G401.6 (cell line): Measurements from ENCODE around the gene TNFRSF1A.

Experiments used
- FAIRE-seq: peaks from 2 replicates; lab custom pipeline; 2012; peaks lifted over from hg19 to GRCh38; lab: Jason Lieb, UNC

The TNFRSF1A gene

DNA sequence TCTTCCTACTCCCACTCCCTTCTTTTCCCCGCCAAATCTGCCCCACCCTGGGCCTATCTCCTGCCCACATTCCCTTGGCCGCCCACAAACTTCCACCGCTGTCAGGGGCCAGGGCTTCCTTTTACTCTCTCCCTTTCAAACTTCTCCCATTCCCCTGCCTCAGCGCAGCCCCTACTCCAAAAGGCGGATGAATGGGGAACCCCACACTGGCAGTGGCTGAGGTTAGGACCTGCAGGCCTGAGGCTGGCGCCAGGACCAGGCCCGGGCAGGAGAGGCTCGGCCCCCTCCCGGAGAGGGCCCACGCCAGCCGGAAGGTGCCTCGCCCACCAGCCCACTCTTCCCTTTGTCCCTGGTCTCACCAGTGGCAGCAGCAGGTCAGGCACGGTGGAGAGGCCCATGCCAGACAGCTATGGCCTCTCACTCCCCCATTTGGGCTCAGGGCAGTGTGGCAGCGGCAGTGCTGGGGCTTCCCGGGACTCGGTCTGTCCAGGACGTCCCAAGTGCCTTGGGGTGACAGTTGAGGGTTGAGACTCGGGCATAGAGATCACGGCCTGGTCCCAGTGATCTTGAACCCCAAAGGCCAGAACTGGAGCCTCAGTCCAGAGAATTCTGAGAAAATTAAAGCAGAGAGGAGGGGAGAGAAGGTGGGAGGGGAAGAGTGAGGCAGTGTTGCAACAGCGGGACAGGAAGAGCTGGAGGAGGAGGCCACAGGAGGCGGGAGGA, at the start of gene TNFRSF1A:
Gene TNFRSF1A (minus strand): TSS at position 660 of the 723 bp plus-strand sequence. CDS start 262 bp downstream, at position 398.
- FAIRE-seq: peak; percentile 82

GRCh38 chr12:6391013-6391412, 49.1 kb upstream of the TNFRSF1A start:
- no peak for FAIRE-seq

DNA sequence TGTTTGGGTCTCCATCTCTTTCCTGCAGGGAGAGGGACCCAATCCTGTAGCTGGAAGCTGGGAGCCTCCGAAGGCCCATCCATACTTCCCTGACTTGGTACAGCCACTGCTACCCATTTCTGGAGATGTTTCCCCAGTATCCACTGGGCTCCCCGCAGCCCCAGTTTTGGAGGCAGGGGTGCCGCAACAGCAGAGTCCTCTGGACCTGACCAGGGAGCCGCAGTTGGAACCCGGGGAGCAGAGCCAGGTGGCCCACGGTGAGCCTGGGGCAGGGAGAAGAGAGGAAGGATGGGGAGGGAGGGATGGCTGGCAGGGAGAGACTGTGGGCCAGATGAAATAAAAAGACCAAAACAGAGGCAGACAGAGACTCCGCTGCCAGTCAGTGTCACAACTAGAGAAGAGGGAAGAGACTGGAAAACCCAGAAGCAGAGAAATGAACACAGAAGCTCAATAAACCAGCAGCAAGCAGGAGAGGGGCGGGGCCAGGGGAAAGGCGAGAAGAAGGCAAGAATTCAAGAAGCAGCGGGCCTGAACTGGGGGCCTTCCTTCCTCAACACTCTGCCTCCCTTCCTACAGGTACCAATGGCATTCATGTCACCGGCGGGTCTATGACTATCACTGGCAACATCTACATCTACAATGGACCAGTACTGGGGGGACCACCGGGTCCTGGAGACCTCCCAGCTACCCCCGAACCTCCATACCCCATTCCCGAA, 48.4 kb upstream of the TNFRSF1A start:
- no peak for FAIRE-seq

DNA sequence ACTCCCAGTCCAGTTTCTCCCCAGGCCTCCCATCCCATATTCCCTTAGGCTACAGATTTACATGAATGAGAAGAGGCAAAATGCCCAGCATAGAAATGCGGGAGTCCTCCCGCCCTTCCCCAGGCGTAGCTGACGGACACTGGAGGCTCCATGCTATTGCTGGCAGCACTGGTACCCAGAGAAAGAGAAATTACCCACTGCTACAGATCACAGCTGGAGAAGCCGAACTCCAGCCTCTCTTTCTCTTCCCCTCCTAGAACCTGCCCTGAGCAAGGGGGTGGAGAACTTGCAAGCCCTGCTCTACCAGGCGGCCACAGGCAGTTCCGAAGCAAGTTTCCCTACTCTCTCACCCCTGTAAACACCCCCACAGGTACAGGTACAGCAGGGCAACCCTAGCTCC, 45.7 kb upstream of the TNFRSF1A start:
- no peak for FAIRE-seq

DNA sequence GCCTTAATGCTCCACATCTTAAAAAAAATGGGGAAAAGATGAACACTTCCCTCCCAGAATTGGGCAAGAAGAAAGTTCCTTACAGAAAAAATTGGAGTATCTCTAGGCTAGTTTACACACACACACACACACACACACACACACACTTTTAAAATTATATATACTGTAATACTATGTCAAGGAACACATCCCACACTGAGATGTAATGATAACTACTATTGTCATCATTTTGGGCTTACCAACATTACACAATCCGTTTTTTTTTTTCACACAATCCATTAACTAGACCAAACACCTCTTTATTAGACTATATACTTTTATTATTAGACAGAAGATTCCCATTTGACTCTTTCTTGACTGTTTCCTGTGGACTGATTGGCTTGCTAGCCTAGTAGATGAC, 44.6 kb upstream of the TNFRSF1A start:
- FAIRE-seq: no peak

- FAIRE-seq: no peak
Measured at GRCh38 chr12:6386038-6386437, 44.2 kb upstream of the TNFRSF1A start.

GRCh38 chr12:6384499-6385436, 42.9 kb upstream of the TNFRSF1A start:
- FAIRE-seq: no peak

GRCh38 chr12:6383572-6384498, 42.0 kb upstream of the TNFRSF1A start, which contains the start of gene LTBR:
LTBR (plus strand) TSS chr12:6384162; CDS start chr12:6384359, 197 bp downstream.
- no peak for FAIRE-seq

DNA sequence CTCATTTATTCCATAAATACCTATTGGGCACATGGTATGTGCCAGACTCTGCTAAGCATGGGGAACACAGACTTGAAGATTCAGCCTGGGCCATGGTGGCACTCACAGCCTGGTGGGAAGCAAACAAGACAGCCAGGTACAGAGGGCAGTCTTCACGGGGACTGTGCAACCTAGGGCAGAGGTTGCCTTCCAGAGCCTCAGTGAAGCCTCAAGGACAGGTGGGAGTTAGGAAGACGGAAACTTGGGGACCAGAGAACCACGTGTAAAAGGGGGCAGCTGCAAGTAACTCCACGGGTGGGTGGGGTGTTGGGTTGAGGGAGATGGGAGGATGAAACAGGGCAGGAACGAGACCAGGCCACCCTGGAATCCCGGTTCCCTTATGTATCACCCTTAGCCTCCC, 41.1 kb upstream of the TNFRSF1A start:
- no peak for FAIRE-seq

- FAIRE-seq: no peak
Measured at GRCh38 chr12:6382371-6382770, 40.5 kb upstream of the TNFRSF1A start.

DNA sequence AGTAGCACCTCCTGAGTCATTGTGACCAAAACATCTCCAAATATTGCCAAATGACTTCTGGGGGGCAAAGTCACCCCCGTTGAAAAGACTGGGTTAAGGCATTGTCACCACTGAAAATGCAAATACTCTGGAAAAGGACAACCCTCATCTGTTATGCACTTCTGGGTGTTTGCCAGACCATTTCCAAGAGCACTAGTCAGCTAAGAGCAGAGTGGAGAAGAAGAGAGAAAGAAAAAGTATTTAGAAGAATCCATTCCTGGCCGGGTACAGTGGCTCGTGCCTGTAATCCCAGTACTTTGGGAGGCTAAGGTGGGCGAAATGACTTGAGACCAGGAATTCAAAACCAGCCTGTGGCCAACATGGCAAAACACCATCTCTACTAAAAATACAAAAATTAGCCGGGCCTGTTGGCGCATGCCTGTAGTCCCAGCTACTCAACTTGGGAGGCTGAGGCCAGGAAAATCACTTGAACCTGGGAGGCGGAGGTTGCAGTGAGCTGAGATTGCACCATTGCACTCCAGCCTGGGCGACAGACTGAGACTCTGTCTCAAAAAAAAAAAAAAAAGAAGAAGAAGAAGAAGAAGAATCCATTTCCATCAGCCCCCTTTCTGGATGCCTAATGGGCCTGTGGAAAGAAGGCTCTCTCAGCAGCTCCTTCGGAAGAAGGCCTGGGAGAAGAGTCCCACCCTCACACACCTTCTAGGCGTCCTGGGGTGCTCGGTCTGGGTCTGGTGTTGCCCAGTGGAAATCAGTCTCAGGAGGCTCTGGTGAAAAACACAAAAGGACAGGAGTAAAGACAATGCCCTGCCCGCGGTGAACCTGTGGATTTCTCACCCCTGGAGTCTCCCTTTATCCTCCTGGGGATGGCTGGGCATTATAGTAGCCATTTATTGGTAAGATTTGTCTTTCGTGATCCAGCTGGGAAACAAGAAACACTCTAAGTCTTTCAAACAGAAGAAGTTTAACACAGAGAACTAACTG, 38.6 kb upstream of the TNFRSF1A start:
- FAIRE-seq: no peak

DNA sequence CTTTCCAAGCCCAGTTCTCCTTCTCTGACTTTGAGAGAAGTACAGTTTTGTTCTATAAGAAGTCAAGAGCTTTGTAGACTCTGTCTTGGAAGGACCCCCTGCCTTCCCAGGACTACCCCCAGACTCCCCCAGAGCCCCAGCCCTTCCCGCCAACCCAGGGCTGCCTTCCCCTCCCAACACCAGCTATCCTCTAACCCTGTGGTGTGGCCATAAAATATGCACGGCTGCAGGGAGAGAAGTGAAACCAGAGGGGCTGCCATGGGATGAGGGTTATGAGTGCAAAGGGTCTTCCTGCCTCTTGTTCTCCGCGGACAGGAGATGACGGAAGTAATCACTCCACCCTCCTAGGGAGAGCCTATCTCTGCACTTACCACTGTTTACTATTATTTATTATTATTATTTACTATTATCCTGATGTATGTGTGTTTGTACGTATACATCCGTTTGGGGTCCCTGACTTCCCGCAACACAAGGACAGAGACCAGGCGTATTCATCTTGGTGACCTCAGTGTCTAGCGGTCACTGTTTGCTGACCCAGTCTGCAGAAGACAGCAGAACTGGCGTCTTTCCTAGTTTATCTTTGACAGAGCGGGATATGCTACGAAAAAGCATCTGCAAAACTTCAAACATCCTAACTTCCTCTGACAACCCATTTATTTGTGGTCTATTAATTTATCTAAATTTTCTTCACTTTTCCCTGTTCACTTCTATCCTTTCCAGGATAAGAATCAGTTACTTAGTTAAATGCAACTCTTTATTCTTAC, 37.0 kb upstream of the TNFRSF1A start:
- no peak for FAIRE-seq

- no peak for FAIRE-seq
Measured at GRCh38 chr12:6377667-6377994, 35.8 kb upstream of the TNFRSF1A start.

DNA sequence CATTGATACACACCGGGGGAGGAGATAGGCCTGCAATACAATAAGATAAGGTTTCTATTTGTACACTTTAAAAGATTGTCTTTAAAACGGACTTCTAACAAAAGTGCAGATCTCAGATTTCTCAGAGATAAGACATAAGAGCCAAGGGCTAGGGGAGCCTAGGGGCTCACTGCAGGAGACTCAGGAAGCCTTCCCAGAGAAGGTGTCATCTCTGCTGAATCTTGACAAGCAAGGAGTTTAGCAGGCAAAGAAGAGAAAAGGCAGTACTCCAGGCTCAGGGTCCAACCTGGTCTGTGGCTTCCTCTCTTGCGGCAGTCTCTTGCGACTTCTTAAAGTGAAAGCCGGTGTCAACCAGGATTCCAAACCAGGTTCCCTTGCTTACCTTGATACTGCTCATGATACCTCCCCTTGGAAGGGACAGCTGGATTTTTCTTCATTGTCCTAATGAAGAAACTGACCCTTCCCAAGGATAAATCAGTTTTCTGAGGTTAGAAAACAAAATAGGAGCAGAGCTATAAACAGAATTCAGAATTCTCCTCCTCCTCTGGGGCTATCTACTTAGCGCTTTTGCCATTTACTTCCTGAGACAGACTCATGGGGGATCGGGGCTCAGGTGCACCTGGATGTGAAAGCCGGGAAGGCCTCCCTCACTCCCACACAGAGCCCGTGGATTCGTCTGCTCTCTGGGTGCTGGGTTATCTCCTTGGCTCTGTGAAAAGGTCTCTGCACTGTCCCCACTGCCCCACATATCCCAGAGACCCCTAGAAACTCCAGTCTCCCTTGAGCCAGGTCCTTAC, 35.2 kb upstream of the TNFRSF1A start:
- no peak for FAIRE-seq

- no peak for FAIRE-seq
Measured at GRCh38 chr12:6376079-6376869, 34.4 kb upstream of the TNFRSF1A start.

DNA sequence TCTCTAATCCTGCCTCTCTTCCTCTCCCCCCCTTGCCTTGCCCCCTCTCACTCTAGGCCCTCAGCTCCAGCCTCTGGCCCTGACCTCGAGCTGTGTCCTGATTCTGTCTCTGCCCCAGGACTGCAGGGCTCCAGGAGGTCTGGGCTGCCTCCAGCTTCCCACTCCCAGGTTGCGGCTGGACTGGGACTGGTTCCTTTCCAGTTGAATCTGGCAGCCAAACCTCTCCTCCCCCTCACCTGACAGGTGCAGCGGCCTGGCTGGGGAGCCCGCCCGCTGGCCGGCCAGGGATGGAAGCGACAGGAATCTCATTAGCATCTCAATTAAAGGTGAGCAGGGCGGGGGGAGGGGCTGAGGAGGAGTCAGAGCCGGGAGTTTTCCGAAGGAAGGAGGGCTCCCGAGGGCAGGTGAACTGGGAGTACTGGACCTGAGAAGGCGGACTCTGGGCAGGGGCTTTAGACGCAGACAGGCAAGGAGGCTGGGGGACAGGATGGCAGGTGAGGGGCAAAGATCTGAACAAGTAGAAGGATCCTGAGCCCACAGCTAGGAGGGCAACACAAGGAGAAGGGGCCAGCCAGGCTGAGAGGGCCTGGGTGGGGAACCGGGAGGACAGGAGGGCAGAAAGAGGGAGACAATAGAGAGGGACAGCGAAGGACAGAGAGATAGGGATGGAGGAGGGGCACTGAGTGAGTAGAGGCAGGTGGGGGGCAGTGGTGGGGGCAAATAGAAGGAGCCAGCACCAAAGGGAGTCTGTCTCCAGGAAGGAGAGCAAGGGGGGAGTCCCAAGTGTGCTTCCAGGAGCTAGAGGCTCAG, 33.6 kb upstream of the TNFRSF1A start, which contains the start of gene SCNN1A:
Gene SCNN1A (minus strand): TSS at position 295 of the 810 bp plus-strand sequence. CDS start 780 bp downstream, outside the sequence.
- no peak for FAIRE-seq

GRCh38 chr12:6374786-6375160, 32.9 kb upstream of the TNFRSF1A start:
- FAIRE-seq: no peak
